ENCODE results near the gene GREB1. TPM values are rescaled to one million over a fixed set of nuclear protein-coding genes. Genes with fewer than 3 reads are reported as not detected.

Gene GREB1
- total and polyA plus RNA-seq, 2 donors: 0.24 to 0.43 TPM

DNA sequence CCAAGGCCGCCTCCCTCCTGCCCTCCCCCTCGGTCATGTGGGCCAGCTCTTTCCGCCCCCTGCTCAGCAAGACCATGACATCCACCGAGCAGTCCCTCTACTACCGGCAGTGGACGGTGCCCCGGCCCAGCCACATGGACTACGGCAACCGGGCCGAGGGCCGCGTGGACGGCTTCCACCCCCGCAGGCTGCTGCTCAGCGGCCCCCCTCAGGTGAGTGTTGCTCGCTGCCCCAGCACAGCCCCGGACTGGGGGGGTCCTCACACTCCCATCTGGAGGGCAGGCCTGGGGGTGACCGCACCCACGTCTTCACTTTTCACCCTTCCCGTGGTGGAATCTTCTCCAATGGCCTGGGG, 84.8 kb downstream of the GREB1 start:
- Histone ChIP-seq H3K27me3 (ENCODE audit: control insufficient read depth in 2 of 2, insufficient read depth in 1 of 2, low read length in 1 of 2) (no peaks in the 10 kb centered on the region), H3K9me3 (ENCODE audit: control insufficient read depth in 2 of 2, insufficient read depth in 1 of 2, low read length in 1 of 2) (no peaks in the 10 kb centered on the region), H3K4me3 (ENCODE audit: low read length in 2 of 2) (no peak overlapping the region), H3K27ac (ENCODE audit: low read depth in 1 of 2, low read length in 1 of 2) (no peak overlapping the region), H3K4me1 (ENCODE audit: control insufficient read depth in 2 of 2, insufficient read depth in 2 of 2, low read length in 2 of 2) (no peaks in the 10 kb centered on the region), H3K36me3 (ENCODE audit: control insufficient read depth in 2 of 2, insufficient read depth in 2 of 2, low read length in 1 of 2) (no peaks in the 10 kb centered on the region)
- WGBS: 97% methylated on average over 20 of the region's 20 CpGs
- no peak for DNase-seq (ENCODE audit: low read depth in 6 of 9, low spot score in 9 of 9)

DNA sequence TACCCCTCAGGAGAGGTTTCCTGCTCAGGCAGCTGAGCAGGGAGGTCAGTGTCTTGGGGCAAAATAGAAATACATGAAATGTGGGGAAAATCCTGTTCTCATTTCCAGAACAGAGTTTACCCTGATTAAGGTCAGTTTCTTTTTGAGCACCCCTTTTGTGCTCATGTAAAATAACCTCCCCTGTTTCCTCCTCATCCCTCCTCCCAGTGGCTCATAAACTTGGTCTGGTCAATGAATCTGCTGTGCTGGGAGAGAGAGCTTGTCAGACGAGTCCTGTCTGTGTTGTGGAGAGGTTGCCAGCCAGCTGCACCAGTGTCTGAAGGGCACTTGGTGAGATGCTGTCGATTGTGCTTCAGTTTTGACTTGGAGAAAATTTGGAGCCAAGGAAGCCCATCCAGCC, 87.6 kb downstream of the GREB1 start:
- no peak for DNase-seq (ENCODE audit: low read depth in 6 of 9, low spot score in 9 of 9)
- no peaks in the 10 kb centered on the region for H3K36me3 ChIP-seq (ENCODE audit: control insufficient read depth in 2 of 2, insufficient read depth in 2 of 2, low read length in 1 of 2)
- no peak overlapping the region for H3K27ac ChIP-seq (ENCODE audit: low read depth in 1 of 2, low read length in 1 of 2)
- WGBS: 81% methylated on average over 2 of the region's 2 CpGs
- H3K27me3 ChIP-seq (ENCODE audit: control insufficient read depth in 2 of 2, insufficient read depth in 1 of 2, low read length in 1 of 2): no peaks in the 10 kb centered on the region
- H3K4me1 ChIP-seq (ENCODE audit: control insufficient read depth in 2 of 2, insufficient read depth in 2 of 2, low read length in 2 of 2): no peaks in the 10 kb centered on the region
- no peak overlapping the region for H3K4me3 ChIP-seq (ENCODE audit: low read length in 2 of 2)
- H3K9me3 ChIP-seq (ENCODE audit: control insufficient read depth in 2 of 2, insufficient read depth in 1 of 2, low read length in 1 of 2): no peaks in the 10 kb centered on the region

DNA sequence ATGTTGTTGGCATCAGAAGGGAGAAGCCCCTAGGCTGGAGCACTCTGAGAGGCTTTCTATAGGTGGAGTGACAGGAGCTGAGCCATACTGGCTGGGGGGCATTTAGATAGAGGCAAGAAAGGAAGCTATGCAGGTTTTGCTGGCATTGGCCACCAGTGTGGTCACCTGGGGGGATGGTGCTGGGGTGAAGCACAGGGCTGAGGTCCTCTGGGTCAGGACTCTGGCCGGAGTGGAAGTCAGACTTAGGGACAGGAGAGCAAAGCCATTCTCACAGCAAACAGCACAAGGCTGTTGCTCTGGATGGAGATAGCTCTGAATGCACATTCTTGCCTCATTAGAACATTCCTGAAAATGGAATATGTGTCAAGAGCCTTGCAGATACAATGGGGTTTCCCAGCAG, 88.8 kb downstream of the GREB1 start:
- H3K27ac ChIP-seq (ENCODE audit: low read depth in 1 of 2, low read length in 1 of 2): no peak overlapping the region
- no peaks in the 10 kb centered on the region for H3K9me3 ChIP-seq (ENCODE audit: control insufficient read depth in 2 of 2, insufficient read depth in 1 of 2, low read length in 1 of 2)

DNA sequence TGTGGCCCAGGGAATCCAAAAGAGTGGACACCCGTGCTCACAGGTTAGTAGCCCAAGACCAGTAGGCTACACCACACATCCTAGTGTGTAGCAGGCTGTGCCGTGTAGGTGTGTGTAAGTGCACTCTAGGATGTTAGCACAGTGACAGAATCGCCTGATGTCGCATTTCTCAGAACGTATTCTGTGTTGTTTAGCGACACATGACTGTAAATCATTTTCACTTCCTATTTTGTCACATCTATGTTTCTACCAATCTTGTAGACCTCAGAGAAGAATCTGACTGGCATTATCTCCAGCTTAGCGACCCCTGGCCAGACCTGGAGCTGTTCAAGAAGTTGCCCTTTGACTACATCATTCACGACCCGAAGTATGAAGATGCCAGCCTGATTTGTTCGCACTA, 91.0 kb downstream of the GREB1 start:
- Histone ChIP-seq H3K4me1 (ENCODE audit: control insufficient read depth in 2 of 2, insufficient read depth in 2 of 2, low read length in 2 of 2) (no peaks in the 10 kb centered on the region), H3K27me3 (ENCODE audit: control insufficient read depth in 2 of 2, insufficient read depth in 1 of 2, low read length in 1 of 2) (peaks cover 0 to 3% of the 10 kb centered on the region in 2 donors), H3K9me3 (ENCODE audit: control insufficient read depth in 2 of 2, insufficient read depth in 1 of 2, low read length in 1 of 2) (no peaks in the 10 kb centered on the region), H3K36me3 (ENCODE audit: control insufficient read depth in 2 of 2, insufficient read depth in 2 of 2, low read length in 1 of 2) (no peaks in the 10 kb centered on the region), H3K4me3 (ENCODE audit: low read length in 2 of 2) (no peak overlapping the region), H3K27ac (ENCODE audit: low read depth in 1 of 2, low read length in 1 of 2) (no peak overlapping the region)
- DNase-seq (ENCODE audit: low read depth in 6 of 9, low spot score in 9 of 9): no peak
- WGBS: 91% methylated on average over 10 of the region's 10 CpGs

More for the DNA sequence above, 88.8 kb downstream of the GREB1 start:
- Histone ChIP-seq H3K4me1 (ENCODE audit: control insufficient read depth in 2 of 2, insufficient read depth in 2 of 2, low read length in 2 of 2) (no peaks in the 10 kb centered on the region), H3K27me3 (ENCODE audit: control insufficient read depth in 2 of 2, insufficient read depth in 1 of 2, low read length in 1 of 2) (peaks cover 0 to 3% of the 10 kb centered on the region in 2 donors), H3K36me3 (ENCODE audit: control insufficient read depth in 2 of 2, insufficient read depth in 2 of 2, low read length in 1 of 2) (no peaks in the 10 kb centered on the region), H3K4me3 (ENCODE audit: low read length in 2 of 2) (no peak overlapping the region)
- WGBS: 90% methylated on average over 1 of the region's 1 CpG
- no peak for DNase-seq (ENCODE audit: low read depth in 6 of 9, low spot score in 9 of 9)

DNA sequence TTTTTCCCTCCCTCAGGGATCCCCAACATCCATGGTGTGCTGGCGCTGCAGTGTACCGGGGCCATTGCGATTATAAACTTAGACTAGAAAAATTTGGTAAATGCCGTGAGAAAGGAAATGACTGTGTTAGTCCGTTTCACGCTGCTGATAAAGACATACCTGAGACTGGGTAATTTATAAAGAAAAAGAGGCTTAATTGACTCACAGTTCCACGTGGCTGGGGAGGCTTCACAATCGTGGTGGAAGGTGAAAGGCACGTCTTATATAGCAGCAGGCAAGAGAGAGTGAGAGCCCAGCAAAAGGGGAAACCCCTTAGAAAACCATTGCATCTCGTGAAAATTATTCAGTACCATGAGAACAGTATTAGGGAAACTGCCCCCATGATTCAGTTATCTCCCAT, 91.8 kb downstream of the GREB1 start:
- Histone ChIP-seq H3K27ac (ENCODE audit: low read depth in 1 of 2, low read length in 1 of 2) (no peak overlapping the region), H3K27me3 (ENCODE audit: control insufficient read depth in 2 of 2, insufficient read depth in 1 of 2, low read length in 1 of 2) (peaks cover 0 to 3% of the 10 kb centered on the region in 2 donors), H3K36me3 (ENCODE audit: control insufficient read depth in 2 of 2, insufficient read depth in 2 of 2, low read length in 1 of 2) (no peaks in the 10 kb centered on the region), H3K4me1 (ENCODE audit: control insufficient read depth in 2 of 2, insufficient read depth in 2 of 2, low read length in 2 of 2) (no peaks in the 10 kb centered on the region), H3K4me3 (ENCODE audit: low read length in 2 of 2) (no peak overlapping the region), H3K9me3 (ENCODE audit: control insufficient read depth in 2 of 2, insufficient read depth in 1 of 2, low read length in 1 of 2) (no peaks in the 10 kb centered on the region)
- no peak for DNase-seq (ENCODE audit: low read depth in 6 of 9, low spot score in 9 of 9)
- WGBS: 92% methylated on average over 10 of the region's 10 CpGs

DNA sequence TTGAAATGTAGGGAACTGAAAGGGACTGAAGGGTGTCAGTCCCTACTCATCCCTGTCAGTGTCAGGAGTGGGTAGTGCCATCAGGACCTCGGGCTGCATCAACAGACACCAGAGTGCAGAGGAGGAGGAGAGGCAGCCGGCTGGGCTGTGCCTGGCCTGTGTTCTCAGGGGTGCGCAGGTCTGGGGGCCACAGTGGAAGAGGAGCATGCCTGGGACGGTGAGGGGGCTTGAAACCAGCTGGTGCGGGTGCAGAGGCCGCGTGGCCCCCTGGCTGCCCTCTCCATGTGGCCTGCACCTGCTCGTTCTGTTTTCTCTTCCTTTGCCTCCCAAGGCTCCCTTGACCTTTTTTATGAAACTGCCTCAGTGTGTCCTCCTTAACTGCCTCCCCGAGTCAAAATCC, 94.8 kb downstream of the GREB1 start:
- H3K4me1 ChIP-seq (ENCODE audit: control insufficient read depth in 2 of 2, insufficient read depth in 2 of 2, low read length in 2 of 2): no peaks in the 10 kb centered on the region
- DNase-seq (ENCODE audit: low read depth in 6 of 9, low spot score in 9 of 9): no peak
- WGBS: 84% methylated on average over 9 of the region's 9 CpGs
- no peaks in the 10 kb centered on the region for H3K9me3 ChIP-seq (ENCODE audit: control insufficient read depth in 2 of 2, insufficient read depth in 1 of 2, low read length in 1 of 2)
- H3K27ac ChIP-seq (ENCODE audit: low read depth in 1 of 2, low read length in 1 of 2): no peak overlapping the region
- peaks cover 0 to 3% of the 10 kb centered on the region in 2 donors for H3K27me3 ChIP-seq (ENCODE audit: control insufficient read depth in 2 of 2, insufficient read depth in 1 of 2, low read length in 1 of 2)
- no peaks in the 10 kb centered on the region for H3K36me3 ChIP-seq (ENCODE audit: control insufficient read depth in 2 of 2, insufficient read depth in 2 of 2, low read length in 1 of 2)
- no peak overlapping the region for H3K4me3 ChIP-seq (ENCODE audit: low read length in 2 of 2)

DNA sequence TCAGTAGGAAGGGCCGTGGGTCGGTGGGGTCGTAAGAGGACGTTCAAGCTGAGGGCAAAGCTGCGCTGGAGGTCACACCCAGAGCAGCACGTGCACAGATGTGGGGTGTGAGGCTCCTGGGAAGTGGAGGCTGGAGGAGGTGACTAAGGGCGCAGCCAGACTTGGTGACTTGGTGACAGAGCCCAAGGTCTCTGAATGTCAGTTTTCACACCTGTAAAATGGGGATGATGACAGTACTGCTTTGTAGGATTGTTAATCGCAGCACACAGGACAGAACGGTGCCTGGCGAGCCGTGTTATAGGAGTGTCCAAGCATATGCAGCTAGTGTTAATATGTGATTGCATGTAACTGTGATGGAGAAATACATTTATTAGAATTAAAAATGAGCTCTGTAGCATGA, 95.4 kb downstream of the GREB1 start:
- no peak for DNase-seq (ENCODE audit: low read depth in 6 of 9, low spot score in 9 of 9)
- 93% methylated on average over 11 of the region's 11 CpGs for WGBS
- Histone ChIP-seq H3K36me3 (ENCODE audit: control insufficient read depth in 2 of 2, insufficient read depth in 2 of 2, low read length in 1 of 2) (no peaks in the 10 kb centered on the region), H3K27ac (ENCODE audit: low read depth in 1 of 2, low read length in 1 of 2) (no peak overlapping the region), H3K27me3 (ENCODE audit: control insufficient read depth in 2 of 2, insufficient read depth in 1 of 2, low read length in 1 of 2) (peaks cover 0 to 3% of the 10 kb centered on the region in 2 donors), H3K4me3 (ENCODE audit: low read length in 2 of 2) (no peak overlapping the region), H3K9me3 (ENCODE audit: control insufficient read depth in 2 of 2, insufficient read depth in 1 of 2, low read length in 1 of 2) (no peaks in the 10 kb centered on the region), H3K4me1 (ENCODE audit: control insufficient read depth in 2 of 2, insufficient read depth in 2 of 2, low read length in 2 of 2) (no peaks in the 10 kb centered on the region)

DNA sequence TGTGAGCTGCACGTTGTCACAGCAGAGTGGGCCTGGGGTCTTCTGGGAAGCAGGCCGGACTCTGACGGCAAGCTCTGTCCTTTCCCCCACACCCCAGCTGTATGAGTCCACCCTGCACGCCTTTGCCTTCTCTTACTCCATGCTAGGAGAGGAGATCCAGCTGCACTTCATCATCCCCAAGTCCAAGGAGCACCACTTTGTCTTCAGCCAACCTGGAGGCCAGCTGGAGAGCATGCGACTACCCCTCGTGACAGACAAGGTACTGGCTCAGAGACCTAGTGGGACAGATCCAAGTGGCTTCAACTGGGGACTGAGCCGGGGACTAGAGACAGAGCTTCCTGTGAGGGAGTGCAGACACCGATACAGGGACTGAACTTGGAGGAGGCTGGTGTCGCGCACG, 96.0 kb downstream of the GREB1 start:
- no peak overlapping the region for H3K27ac ChIP-seq (ENCODE audit: low read depth in 1 of 2, low read length in 1 of 2)
- no peaks in the 10 kb centered on the region for H3K4me1 ChIP-seq (ENCODE audit: control insufficient read depth in 2 of 2, insufficient read depth in 2 of 2, low read length in 2 of 2)
- WGBS: 94% methylated on average over 11 of the region's 11 CpGs
- no peaks in the 10 kb centered on the region for H3K36me3 ChIP-seq (ENCODE audit: control insufficient read depth in 2 of 2, insufficient read depth in 2 of 2, low read length in 1 of 2)
- H3K27me3 ChIP-seq (ENCODE audit: control insufficient read depth in 2 of 2, insufficient read depth in 1 of 2, low read length in 1 of 2): peaks cover 0 to 3% of the 10 kb centered on the region in 2 donors
- H3K9me3 ChIP-seq (ENCODE audit: control insufficient read depth in 2 of 2, insufficient read depth in 1 of 2, low read length in 1 of 2): no peaks in the 10 kb centered on the region
- no peak overlapping the region for H3K4me3 ChIP-seq (ENCODE audit: low read length in 2 of 2)
- no peak for DNase-seq (ENCODE audit: low read depth in 6 of 9, low spot score in 9 of 9)

DNA sequence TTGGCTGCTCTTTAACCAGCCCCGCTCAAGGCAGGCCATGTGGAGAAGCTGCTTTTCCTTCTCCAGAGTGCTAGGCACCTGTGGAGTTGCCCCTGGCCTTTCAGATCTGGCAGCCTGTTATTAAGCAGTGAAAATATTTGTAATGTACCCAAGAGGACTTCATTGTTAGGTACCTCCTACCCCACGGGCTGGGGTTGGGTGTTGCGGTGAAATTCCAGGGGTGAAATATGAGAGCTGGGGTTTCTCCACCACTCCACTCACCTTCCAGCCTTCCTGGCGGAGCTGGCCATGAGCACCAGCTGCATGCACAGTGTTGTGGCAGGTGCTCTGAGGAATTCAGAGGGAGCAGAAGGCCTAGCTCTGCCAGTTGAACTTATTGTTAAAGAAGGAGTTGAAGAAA, 97.0 kb downstream of the GREB1 start:
- no peak for DNase-seq (ENCODE audit: low read depth in 6 of 9, low spot score in 9 of 9)
- no peak overlapping the region for H3K27ac ChIP-seq (ENCODE audit: low read depth in 1 of 2, low read length in 1 of 2)
- no peak overlapping the region for H3K4me3 ChIP-seq (ENCODE audit: low read length in 2 of 2)
- H3K4me1 ChIP-seq (ENCODE audit: control insufficient read depth in 2 of 2, insufficient read depth in 2 of 2, low read length in 2 of 2): no peaks in the 10 kb centered on the region
- 93% methylated on average over 4 of the region's 4 CpGs for WGBS
- peaks cover 0 to 3% of the 10 kb centered on the region in 2 donors for H3K27me3 ChIP-seq (ENCODE audit: control insufficient read depth in 2 of 2, insufficient read depth in 1 of 2, low read length in 1 of 2)
- H3K36me3 ChIP-seq (ENCODE audit: control insufficient read depth in 2 of 2, insufficient read depth in 2 of 2, low read length in 1 of 2): no peaks in the 10 kb centered on the region
- H3K9me3 ChIP-seq (ENCODE audit: control insufficient read depth in 2 of 2, insufficient read depth in 1 of 2, low read length in 1 of 2): no peaks in the 10 kb centered on the region

DNA sequence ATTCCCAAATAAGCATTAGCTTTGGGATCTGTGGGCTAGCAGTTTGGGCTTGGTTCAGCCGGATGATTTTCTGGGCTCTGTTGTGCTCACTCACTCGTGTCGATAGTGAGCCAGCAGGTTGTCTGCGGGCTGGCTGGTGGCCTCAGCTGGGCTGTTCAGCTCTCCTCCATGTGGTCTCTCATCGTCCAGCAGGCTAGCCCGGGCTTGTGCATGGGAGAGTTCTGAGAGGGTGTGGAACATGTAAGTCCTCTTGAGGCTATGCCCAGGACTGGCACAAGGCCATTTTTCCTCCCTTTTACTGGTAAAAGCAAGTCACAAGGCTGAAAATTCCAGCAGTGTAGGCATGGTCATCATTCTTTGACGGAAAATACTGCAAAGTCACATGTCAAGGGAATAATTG, 97.6 kb downstream of the GREB1 start:
- 96% methylated on average over 7 of the region's 7 CpGs for WGBS

More for the DNA sequence above, 97.6 kb downstream of the GREB1 start:
- Histone ChIP-seq H3K27me3 (ENCODE audit: control insufficient read depth in 2 of 2, insufficient read depth in 1 of 2, low read length in 1 of 2) (peaks cover 0 to 3% of the 10 kb centered on the region in 2 donors), H3K36me3 (ENCODE audit: control insufficient read depth in 2 of 2, insufficient read depth in 2 of 2, low read length in 1 of 2) (no peaks in the 10 kb centered on the region), H3K27ac (ENCODE audit: low read depth in 1 of 2, low read length in 1 of 2) (no peak overlapping the region), H3K9me3 (ENCODE audit: control insufficient read depth in 2 of 2, insufficient read depth in 1 of 2, low read length in 1 of 2) (no peaks in the 10 kb centered on the region), H3K4me3 (ENCODE audit: low read length in 2 of 2) (no peak overlapping the region), H3K4me1 (ENCODE audit: control insufficient read depth in 2 of 2, insufficient read depth in 2 of 2, low read length in 2 of 2) (no peaks in the 10 kb centered on the region)
- no peak for DNase-seq (ENCODE audit: low read depth in 6 of 9, low spot score in 9 of 9)

Measured in thymus (tissue), 11 donors.